HG03108 (cell line): ENCODE results near the gene CDC23.
"Not testable (repeated sequence)": the region's sequence is repeated elsewhere in the genome, so short reads cannot be mapped to it uniquely, and the experiment has no call there.

Experiments used
- ATAC-seq: cut with Tn5 transposase; IDR thresholded peaks from one replicate; pipeline ENCODE4 v1.9.1; 2021; ENCODE audit warnings: moderate library complexity; ENCODE audit not compliant: unreplicated experiment

The CDC23 gene, protein sequence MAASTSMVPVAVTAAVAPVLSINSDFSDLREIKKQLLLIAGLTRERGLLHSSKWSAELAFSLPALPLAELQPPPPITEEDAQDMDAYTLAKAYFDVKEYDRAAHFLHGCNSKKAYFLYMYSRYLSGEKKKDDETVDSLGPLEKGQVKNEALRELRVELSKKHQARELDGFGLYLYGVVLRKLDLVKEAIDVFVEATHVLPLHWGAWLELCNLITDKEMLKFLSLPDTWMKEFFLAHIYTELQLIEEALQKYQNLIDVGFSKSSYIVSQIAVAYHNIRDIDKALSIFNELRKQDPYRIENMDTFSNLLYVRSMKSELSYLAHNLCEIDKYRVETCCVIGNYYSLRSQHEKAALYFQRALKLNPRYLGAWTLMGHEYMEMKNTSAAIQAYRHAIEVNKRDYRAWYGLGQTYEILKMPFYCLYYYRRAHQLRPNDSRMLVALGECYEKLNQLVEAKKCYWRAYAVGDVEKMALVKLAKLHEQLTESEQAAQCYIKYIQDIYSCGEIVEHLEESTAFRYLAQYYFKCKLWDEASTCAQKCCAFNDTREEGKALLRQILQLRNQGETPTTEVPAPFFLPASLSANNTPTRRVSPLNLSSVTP

DNA sequence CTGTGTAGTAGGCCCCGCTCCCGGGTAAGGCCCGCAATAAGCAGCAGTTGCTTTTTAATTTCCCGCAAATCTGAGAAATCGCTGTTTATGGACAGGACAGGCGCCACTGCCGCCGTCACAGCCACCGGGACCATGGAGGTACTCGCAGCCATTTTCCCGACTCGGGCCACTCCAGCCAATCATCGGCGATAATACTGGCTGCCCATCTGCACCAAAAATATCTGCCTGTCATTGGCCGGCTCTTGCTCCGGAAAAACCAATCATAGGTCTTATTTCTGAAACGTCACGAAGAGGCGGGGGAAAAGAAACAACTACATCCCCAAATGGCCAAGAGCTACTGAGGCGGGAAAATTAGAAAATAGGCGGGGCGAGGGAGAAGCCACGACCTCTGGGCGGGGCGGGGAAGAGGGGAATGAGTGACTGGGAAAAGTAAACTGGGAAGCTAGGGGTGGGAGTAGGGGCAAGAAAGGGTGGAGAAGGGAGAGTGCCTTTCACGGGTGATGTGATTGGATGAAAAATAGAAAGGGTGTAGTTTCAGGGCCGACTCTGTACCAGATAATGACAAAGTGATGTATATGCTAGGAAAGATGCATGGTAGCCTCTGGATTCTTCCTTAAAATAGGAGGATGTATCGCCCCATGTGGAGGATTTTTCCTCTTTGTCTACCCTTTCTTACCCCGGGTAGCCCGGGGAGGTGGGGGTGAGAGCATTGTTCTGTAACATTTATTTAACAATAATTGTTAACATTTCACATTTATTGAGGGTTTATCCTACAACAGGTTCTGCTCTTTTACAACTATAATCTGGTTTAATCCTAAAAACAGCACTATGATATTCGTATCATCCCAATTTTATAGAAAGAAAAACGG lies at the start of gene CDC23:
TSS of gene CDC23 (minus strand) at position 163 of the 869 bp plus-strand sequence. CDS start at position 152, 11 bp downstream.
- peak; percentile 95 for ATAC-seq

DNA sequence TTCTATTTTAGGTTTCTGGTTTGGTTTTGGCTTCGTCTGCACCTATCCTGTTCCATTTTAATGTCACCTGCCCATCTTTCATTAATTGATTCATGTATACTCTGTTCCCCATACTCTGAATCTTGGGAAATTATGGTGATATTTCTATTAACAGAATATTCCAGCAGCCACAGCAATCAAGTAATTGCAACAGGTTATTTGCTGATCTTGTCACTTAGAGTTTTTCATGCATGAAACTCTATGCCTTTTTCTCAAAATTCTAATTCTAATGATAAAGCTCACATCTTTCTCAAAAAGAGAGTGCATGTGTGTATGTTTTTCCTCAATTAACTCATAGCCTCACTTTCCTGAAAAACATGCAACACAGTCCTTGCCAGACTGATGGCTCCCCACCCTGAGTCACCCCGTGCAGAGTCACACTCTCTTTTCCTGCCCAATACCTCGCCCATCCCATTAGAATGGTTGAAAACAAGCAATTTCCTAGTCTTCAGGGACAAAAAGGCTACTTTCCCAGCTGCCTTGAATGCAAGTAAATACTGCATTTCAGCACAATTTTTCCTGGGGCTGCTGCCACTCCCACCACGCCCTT lies 45.7 kb upstream of the CDC23 start:
- ATAC-seq = no peak

DNA sequence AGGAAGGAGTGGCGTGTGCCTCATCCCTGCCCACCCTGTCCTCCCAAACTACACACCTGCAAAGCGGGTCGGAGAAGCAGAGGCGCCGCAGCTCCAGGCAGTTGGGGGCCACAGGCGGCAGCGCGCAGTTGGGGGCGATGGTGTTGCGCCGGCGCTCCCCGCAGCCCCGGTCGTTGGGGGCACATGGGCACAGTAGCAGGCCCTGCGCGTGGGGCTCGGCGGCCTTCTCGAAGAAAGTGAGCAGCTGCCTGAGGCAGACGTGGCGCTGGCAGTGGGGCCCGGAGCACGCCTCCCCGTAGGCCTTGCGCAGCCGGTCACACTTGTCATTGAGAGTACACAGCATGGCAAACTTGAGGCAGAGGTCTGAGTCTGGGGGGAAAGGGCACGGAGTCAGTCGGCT lies 44.5 kb upstream of the CDC23 start:
- ATAC-seq = no peak

DNA sequence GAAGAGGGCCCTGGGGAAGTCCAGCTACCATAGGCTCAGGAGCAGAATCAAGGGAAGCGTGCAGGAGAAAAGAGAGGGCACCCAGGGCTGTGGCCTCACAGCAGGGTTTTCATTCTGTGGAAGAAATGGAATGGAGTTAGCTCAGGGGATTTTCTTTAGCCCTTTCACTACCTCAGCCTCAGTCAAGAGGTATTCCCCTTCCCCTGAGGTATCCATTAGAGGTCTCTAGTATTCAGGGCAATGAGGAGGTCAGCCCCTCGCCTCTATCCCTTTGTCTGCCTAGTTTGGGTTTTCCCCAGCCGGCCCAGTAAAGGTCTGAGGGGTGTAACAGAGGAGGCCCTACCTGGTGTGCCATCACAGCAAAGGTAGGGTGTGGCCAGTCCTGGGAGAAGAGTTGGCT lies 39.8 kb upstream of the CDC23 start:
- ATAC-seq = no peak

- ATAC-seq = not testable (repeated sequence)
These were observed 34.7 kb upstream of the CDC23 start for GRCh38 chr5:138247800-138248199.

DNA sequence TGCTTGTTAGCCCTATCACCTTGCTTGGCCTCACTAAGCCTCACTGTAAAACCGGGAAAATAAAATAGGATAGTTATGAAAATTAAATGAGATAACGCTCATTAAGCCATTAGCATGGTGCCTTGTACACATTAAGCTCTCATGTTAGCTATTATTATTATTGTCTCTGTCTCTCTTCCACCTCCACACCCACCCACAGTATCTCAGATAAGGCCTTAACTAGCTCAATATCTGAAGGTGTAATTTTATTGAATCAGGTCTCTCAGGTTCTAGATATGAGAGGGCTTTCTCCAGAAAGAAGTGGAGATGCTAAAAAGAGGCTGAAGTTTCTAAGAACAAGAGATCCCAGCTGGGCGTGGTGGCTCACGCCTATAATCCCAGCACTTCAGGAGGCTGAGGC lies 33.7 kb upstream of the CDC23 start:
- no peak for ATAC-seq

- no peak for ATAC-seq
These were observed 33.2 kb upstream of the CDC23 start for GRCh38 chr5:138246334-138246733.

DNA sequence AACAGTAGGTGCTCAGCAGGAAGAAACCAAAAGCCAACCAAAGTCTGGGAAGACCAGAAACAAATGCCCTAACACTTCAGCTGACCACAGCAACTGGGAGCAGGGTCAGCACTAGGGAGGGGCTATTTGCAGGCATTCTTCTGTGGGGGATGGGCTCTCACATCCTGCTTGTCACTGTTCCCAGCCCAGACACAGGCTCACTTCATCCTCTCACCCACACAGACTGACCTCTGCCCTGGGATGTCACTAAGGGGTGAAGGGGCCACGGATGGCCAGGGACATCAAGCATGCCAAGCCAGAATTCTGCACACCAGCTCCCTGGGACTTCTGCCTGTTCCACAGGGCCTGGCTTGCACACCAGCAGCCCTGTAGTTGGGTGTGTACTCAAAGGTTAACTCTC lies 32.6 kb upstream of the CDC23 start:
- no peak for ATAC-seq

DNA sequence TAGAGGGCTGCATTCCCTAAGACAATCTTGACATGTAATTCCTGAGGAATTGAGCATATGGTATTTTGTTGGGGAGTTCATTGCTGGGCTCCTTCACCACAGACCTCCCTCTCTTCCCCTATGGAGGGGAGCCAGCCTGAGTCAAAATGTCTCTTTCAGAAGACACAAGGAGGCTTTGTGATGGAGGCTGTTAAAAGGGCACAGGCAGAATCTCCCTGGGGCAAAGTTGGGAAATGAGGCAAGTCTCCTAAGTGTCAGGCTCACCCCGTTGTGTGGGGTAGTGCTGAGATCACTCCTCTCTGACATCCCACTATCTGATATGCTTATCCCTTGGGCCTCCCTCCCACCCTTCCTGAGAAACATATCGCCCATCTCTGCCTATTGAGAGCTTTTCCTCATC lies 30.7 kb upstream of the CDC23 start:
- ATAC-seq = no peak

DNA sequence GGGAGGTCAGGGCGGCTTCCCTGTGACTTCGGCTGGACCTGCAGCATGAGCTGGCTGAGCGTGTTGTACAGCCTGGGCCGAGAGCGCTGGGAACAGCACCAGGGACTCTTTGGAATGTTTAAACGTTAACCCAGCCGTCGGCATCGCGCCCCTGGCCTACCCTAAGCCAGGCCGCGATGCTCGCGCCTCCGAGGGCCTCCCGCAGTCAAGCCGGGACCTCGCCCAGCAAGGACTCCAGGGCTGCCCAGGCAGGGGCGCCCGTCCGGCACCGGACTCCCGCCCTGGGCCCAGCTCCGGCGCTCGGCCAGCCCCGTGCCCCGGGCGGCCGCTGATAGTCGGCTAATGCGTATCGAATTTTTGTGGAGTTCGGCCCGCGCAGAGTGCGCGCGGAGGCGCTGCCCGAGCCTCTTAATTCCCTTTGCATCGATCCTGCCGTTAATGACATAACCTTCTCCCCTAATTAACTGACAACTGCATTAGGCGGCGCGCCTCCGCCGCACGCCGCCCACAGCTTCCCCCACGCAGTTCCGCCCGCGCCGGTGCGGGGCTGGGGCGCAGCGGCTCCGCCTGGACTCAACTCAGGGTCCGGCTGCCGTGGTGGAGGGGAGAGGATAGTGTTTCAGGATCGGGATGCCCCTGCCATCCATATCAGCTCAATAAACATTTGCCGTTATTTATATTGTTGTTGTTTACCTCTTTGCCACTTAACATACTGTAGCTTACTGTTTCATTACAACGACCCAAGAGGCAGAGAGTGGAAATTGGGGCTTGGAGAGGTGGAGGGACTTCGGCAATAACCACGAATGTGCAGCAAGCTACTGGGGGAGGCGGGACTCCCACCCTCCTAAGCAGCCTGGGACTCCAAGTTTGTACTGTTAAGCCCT lies 28.8 kb upstream of the CDC23 start:
- no peak for ATAC-seq

DNA sequence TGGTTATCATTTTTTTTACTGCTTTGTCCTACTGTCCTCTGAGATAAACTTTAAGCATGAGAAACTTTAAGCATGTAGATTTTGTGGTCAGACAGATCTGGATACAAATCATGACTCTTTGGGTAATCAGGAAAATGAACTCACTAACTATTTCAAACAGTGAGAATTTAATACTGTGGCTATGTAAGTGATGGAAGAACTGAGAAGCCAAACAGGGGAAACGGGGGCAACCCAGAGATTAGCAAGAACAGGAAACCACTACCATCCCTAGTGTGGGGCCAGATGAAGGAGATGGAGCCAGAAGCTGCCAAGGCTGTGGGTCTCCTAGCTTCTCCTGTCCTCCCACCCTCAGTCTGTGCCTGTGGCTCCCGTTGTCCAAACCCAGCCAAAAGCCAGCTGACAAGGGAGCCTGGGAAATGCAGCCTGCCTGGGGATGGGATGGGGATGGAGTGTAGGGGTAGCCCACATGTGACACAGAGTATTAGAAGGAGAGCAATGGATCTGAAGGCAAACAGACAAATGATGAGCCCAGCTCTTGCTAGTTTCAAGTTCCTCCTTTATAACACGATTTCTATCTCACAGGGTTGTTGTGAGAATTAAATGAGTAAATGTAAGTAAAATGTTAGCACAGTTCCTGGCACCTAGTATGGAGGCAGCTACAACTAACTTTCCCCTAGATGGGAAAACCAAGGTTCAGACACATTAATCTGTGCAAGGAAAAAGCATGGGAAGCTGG lies 27.7 kb upstream of the CDC23 start:
- no peak for ATAC-seq

DNA sequence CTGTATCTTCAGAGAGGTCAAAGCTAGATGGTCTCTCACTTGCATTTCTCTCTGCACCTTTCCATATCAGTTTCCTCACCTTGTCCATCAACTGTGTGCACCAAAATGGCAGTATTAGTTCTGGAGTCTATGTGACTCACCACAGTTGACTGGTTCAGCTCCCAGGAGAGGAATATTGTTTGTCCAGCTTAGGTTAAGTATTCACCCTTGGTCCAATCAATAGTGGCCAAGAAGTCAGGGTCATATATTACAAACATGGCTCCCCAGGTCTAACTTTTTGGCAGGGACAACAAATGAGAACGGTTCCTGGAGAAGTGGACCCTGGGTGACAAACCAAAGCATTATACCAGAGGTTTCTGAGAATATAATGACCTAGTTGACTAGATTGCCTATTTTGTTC lies 24.9 kb upstream of the CDC23 start:
- ATAC-seq = no peak

- ATAC-seq = no peak
These were observed 21.5 kb upstream of the CDC23 start for GRCh38 chr5:138234651-138235050.

- no peak for ATAC-seq
These were observed 20.2 kb upstream of the CDC23 start for GRCh38 chr5:138233280-138233679.

- ATAC-seq = no peak
These were observed 18.0 kb upstream of the CDC23 start for GRCh38 chr5:138230981-138231589.

DNA sequence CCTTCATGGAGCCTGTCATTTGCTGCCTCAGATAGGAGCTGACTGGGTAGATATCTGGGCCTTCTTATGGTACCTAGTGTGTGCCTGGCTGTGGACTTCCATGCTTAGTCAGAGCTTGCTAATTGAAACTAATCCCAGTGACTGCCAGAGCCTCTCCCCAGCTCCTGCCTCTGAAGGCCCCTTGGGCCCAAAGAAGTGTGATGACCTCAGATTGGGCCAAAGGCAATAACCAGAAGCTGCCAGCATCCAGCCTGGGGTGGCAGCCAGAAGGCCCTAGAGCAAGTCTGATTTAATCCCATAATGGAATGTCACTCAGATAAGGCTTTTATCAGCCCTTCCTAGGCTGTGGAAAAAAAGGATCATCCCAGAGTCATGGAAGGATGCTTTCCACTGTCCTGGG lies 17.1 kb upstream of the CDC23 start:
- ATAC-seq = no peak

DNA sequence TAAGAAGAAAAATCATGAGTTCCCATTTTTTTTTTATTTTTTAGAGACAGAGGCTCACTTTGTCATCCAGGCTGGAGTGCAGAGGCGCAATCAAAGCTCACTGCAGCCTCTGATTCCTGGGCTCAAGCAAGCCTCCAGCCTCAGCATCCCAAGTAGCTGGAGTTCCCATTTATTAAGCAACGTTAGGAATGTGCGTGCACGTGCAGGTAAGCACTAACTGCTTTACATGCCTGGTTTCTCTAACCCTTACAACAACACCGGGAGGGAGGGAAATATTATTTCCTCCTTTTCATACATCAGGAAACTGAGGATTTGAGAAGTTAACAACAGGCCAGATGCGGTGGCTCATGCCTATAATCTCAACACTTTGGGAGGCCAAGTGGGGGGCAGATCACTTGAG lies 16.3 kb upstream of the CDC23 start:
- no peak for ATAC-seq

DNA sequence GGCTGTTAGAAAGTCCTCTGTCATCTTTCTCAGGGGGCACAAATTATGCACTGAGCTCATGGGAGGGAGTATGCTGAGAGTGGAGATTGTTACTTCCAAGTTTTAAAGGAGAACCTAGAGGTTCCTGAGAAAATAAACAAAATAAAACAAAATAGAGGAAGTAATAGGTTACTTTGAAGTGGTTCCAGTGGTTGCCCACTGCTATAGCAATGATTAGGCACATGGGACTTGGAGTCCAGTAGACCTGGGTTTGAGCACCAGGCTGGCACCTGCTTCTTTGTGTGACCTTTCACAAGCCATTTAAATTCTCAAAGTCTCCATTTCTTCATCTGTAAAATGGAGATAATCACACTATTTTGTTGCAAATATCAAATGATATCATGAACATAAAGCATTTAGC lies 13.8 kb upstream of the CDC23 start:
- ATAC-seq = no peak

GRCh38 chr5:138224712-138225111 lies 11.6 kb upstream of the CDC23 start:
- ATAC-seq = no peak
